H1 (cell line): ENCODE measurements around the gene SLIT3.

Source experiments
- CHD1 ChIP-seq: IDR thresholded peaks from 2 replicates; pipeline ENCODE4 v1.6.1; 2012; ENCODE audit warnings: low read depth, low read length, improper control_type of control experiment
- CREB1 ChIP-seq: IDR thresholded peaks from 2 replicates; pipeline ENCODE4 v1.6.1; 2012; ENCODE audit warnings: inconsistent platforms
- CTCF ChIP-seq, 3 experiments: IDR thresholded peaks; 1 replicate in 2 of 3; 2 replicates in 1 of 3; pipeline versions ENCODE4 v1.5.1 to v1.6.1; 2011; ENCODE audit warnings: low read length in 3 of 3, mild to moderate bottlenecking in 3 of 3, inconsistent platforms in 2 of 3, low read depth in 1 of 3, moderate library complexity in 1 of 3; ENCODE audit not compliant: insufficient read depth in 1 of 3; ENCODE audit errors: control extremely low read depth in 1 of 3
- POLR2AphosphoS5 ChIP-seq: IDR thresholded peaks from 2 replicates; pipeline ENCODE4 v1.6.1; 2011; ENCODE audit warnings: low read depth, low read length
- RAD21 ChIP-seq, 2 experiments: IDR thresholded peaks in 1 of 2; conservative IDR thresholded peaks in 1 of 2; 2 replicates each; pipeline ENCODE4 v1.6.1; 2011; ENCODE audit warnings: low read depth in 2 of 2, low read length in 2 of 2, improper control_type of control experiment in 1 of 2, inconsistent platforms in 1 of 2, mild to moderate bottlenecking in 1 of 2, moderate library complexity in 1 of 2

- TF ChIP-seq CHD1 (no peak), POLR2AphosphoS5 (no peak), CTCF (IDR thresholded peaks at IDR 0.05; ENCODE audit: control extremely low read depth in 1 of 3, insufficient read depth in 1 of 3, low read depth in 1 of 3, low read length in 3 of 3) (no peak), CREB1 (no peak), RAD21 (IDR thresholded peaks at IDR 0.05 in 1 of 2, conservative IDR thresholded peaks at IDR 0.05 in 1 of 2; ENCODE audit: low read depth in 2 of 2, low read length in 2 of 2) (no peak)
Measured at GRCh38 chr5:169221519-169221918, 79.4 kb downstream of the SLIT3 start.
